ENCODE results near the gene DGLUCY.
"Not testable (repeated sequence)": the region's sequence is repeated elsewhere in the genome, so short reads cannot be mapped to it uniquely, and the experiment has no call there.

DGLUCY gene

GRCh38 chr14:91173221-91173670 is 59.4 kb downstream of the DGLUCY start:
- DNase-seq, result peak; percentile 64

GRCh38 chr14:91173904-91174303 is 60.0 kb downstream of the DGLUCY start:
- DNase-seq, result no peak

- no peak for DNase-seq
Observed at GRCh38 chr14:91175291-91176201, 61.7 kb downstream of the DGLUCY start.

GRCh38 chr14:91177073-91178034 is 63.5 kb downstream of the DGLUCY start:
- peak; percentile 45 for DNase-seq

GRCh38 chr14:91180611-91181010 is 66.7 kb downstream of the DGLUCY start:
- DNase-seq, result no peak

- not testable (repeated sequence) for DNase-seq
Observed at GRCh38 chr14:91182753-91183152, 68.9 kb downstream of the DGLUCY start.

- DNase-seq, result no peak
Observed at GRCh38 chr14:91184559-91184958, 70.7 kb downstream of the DGLUCY start.

- no peak for DNase-seq
Observed at GRCh38 chr14:91185721-91186120, 71.8 kb downstream of the DGLUCY start.

GRCh38 chr14:91186515-91187066 is 72.7 kb downstream of the DGLUCY start:
- DNase-seq, result no peak

GRCh38 chr14:91187271-91187670 is 73.4 kb downstream of the DGLUCY start:
- DNase-seq, result no peak

- DNase-seq, result no peak
Observed at GRCh38 chr14:91190853-91191252, 77.0 kb downstream of the DGLUCY start.

- DNase-seq, result no peak
Observed at GRCh38 chr14:91193069-91193468, 79.2 kb downstream of the DGLUCY start.

GRCh38 chr14:91195881-91196280 is 82.0 kb downstream of the DGLUCY start:
- DNase-seq, result no peak

- DNase-seq, result no peak
Observed at GRCh38 chr14:91197631-91198030, 83.8 kb downstream of the DGLUCY start.

GRCh38 chr14:91200802-91201201 is 86.9 kb downstream of the DGLUCY start:
- not testable (repeated sequence) for DNase-seq

GRCh38 chr14:91202234-91202974 is 88.5 kb downstream of the DGLUCY start:
- no peak for DNase-seq

- DNase-seq, result no peak
Observed at GRCh38 chr14:91204657-91205056, 90.8 kb downstream of the DGLUCY start.

GRCh38 chr14:91205459-91205858 is 91.6 kb downstream of the DGLUCY start:
- DNase-seq, result no peak

GRCh38 chr14:91207008-91207407 is 93.1 kb downstream of the DGLUCY start:
- DNase-seq, result no peak

GRCh38 chr14:91211017-91211416 is 97.1 kb downstream of the DGLUCY start:
- DNase-seq, result no peak

GRCh38 chr14:91214306-91214705 is 100.4 kb downstream of the DGLUCY start:
- DNase-seq, result no peak

- no peak for DNase-seq
Observed at GRCh38 chr14:91215381-91215780, 101.5 kb downstream of the DGLUCY start.
